CMK (cell line): ENCODE data around the gene SLC38A9.

Experiments used
- DNase-seq: peaks from one replicate; pipeline ENCODE4 v3.0.0-alpha.2; 2010; ENCODE audit warnings: low read depth

Gene SLC38A9

GRCh38 chr5:55578771-55579170, 133.4 kb downstream of the SLC38A9 start:
- DNase-seq, result no peak

GRCh38 chr5:55577353-55578060, 134.6 kb downstream of the SLC38A9 start:
- DNase-seq, result no peak

GRCh38 chr5:55576661-55577060, 135.5 kb downstream of the SLC38A9 start:
- no peak for DNase-seq
